Stomach (tissue), 4 donors: ENCODE data around the gene RIMS4.

Source experiments
- EP300 ChIP-seq: sonication (generic); formaldehyde crosslinking; IDR thresholded peaks from one replicate; pipeline ENCODE4 v1.6.1; 2017; ENCODE audit warnings: antibody characterized with exemption
- TF ChIP-seq, protein P1 (sequence below), 7 experiments: fragments of 450-650 bp in 4 of 7; fragments of 200-600 bp in 3 of 7; sonication (generic) in 3 of 7; IDR thresholded peaks; one replicate each; pipeline ENCODE4 v1.5.1; 2016 to 2019; ENCODE audit warnings: antibody characterized with exemption in 7 of 7, control low read depth in 2 of 7, mild to moderate bottlenecking in 1 of 7

DNA sequence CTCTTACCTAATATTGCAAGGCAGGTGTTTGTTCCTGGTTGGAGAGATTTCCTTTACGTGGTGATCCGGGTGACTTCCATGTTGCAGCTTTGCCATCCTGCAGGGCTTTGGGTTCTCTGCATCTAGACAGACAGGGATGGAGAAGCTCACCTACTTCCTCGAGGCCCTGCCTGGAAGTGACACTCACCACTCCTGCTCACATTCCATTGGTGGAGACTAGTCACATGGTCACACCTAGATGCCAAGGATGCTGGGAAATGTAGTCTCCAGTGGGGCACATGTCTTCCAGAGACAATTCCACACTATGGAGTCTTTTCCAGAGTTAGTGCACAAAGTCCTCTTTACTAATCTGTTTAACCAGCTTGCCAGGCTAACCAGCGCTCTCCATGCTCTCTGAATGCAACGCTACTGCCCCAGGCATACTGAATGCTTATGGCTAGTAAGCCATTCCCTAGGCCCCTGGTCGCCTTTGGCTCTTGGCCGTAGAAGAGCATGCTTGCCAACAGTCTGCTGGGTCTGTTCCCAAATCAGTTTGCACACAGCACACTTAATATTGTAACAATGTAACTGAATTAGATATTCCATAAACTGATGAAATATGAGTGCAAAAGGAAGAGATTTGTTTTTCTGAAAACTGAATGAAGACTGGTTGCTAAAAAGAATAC lies 71.4 kb downstream of the RIMS4 start:
- TF ChIP-seq, protein P1, sequence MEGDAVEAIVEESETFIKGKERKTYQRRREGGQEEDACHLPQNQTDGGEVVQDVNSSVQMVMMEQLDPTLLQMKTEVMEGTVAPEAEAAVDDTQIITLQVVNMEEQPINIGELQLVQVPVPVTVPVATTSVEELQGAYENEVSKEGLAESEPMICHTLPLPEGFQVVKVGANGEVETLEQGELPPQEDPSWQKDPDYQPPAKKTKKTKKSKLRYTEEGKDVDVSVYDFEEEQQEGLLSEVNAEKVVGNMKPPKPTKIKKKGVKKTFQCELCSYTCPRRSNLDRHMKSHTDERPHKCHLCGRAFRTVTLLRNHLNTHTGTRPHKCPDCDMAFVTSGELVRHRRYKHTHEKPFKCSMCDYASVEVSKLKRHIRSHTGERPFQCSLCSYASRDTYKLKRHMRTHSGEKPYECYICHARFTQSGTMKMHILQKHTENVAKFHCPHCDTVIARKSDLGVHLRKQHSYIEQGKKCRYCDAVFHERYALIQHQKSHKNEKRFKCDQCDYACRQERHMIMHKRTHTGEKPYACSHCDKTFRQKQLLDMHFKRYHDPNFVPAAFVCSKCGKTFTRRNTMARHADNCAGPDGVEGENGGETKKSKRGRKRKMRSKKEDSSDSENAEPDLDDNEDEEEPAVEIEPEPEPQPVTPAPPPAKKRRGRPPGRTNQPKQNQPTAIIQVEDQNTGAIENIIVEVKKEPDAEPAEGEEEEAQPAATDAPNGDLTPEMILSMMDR (IDR thresholded peaks at IDR 0.05): no peak
- no peak for TF ChIP-seq EP300
